GM12873 (cell line): ENCODE results near the gene LHX2.

Experiments
- TF ChIP-seq, protein P1 (sequence below): IDR thresholded peaks from 2 replicates; pipeline ENCODE4 v1.5.1; 2012; ENCODE audit warnings: low read depth, mild to moderate bottlenecking, moderate library complexity, low read length, control low read depth; ENCODE audit not compliant: insufficient read depth; ENCODE audit errors: missing control alignments

Gene LHX2

DNA sequence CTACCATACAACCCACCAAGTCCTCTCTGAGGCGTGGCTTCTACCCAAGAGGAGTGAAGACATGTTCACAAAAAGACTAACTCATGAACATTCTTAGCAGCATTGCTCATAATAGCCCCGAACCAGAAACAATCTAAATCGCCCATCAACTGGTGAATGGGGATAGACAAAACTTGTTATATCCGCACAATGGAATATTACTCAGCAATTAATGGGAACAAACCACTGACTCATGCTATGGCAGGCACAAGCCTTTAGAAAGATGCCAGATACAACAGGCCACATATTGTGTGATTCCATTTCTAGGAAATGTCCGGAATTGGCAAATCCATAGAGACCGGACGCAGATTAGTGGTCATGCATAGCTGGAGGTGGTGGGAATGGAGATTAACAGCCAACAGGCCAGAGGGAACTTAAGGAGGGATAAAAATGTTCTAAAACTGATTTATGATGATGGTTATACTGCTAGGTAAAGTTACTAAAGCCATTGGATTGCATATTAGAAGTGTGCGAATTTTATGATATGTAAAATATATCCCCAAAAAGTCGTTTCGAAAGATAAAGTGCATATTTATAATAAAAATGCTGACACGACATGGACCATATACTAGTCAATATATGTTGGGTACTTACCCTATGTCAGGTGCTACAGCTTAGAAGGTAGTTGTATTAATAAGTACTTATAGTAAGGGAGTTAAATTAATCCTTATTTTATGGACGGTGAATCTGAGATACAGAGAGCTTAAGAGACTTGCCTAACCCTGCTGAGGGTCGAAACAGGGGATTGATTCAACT is 55.4 kb downstream of the LHX2 start:
- TF ChIP-seq, protein P1, sequence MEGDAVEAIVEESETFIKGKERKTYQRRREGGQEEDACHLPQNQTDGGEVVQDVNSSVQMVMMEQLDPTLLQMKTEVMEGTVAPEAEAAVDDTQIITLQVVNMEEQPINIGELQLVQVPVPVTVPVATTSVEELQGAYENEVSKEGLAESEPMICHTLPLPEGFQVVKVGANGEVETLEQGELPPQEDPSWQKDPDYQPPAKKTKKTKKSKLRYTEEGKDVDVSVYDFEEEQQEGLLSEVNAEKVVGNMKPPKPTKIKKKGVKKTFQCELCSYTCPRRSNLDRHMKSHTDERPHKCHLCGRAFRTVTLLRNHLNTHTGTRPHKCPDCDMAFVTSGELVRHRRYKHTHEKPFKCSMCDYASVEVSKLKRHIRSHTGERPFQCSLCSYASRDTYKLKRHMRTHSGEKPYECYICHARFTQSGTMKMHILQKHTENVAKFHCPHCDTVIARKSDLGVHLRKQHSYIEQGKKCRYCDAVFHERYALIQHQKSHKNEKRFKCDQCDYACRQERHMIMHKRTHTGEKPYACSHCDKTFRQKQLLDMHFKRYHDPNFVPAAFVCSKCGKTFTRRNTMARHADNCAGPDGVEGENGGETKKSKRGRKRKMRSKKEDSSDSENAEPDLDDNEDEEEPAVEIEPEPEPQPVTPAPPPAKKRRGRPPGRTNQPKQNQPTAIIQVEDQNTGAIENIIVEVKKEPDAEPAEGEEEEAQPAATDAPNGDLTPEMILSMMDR = no peak

DNA sequence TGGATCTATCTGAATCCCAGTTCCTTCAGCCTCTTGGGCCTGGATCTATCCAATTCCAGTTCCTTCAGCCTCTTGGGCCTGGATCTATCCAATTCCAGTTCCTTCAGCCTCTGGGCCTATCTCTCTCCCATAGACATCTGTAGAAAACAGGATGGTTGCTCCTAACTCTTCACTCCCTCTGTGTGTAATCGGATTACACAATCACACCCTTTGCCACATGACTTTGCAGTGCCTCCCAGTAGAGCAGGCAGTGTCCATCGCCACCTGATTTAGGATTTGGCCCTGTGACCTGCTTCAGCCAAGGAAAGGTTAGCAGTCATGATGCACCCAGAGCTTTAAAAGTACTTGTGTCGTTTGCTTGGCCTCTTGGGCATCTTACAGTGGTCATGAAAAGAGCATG is 56.7 kb downstream of the LHX2 start:
- TF ChIP-seq, protein P1 = no peak

- TF ChIP-seq, protein P1 = no peak
Measured at GRCh38 chr9:124074746-124075145, 63.2 kb downstream of the LHX2 start.

DNA sequence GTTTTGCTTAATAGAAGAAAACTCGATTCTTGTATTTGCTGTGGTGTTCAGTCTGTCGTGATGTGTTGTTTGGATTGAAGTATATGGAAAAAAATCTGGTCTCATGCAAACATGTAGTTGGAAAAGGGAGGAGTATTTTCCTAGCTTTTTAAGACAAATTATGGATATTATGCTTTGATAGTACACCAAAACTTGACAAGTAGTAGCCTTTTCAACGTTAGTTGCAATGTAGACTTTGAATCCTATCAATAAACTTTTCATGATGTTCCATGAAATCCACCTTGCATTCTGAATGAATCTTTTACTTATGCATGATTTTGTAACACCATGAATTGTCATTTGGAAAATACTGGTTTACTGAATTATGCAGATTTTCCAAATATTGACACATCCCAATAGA is 64.2 kb downstream of the LHX2 start:
- TF ChIP-seq, protein P1 = no peak

- TF ChIP-seq, protein P1 = no peak
Measured at GRCh38 chr9:124077915-124078572, 66.5 kb downstream of the LHX2 start.

GRCh38 chr9:124078641-124079040 is 67.1 kb downstream of the LHX2 start:
- TF ChIP-seq, protein P1 = no peak

- TF ChIP-seq, protein P1 = no peak
Measured at GRCh38 chr9:124079176-124079925, 67.8 kb downstream of the LHX2 start.
